GM21786 (cell line): Measurements from ENCODE around the gene SPTBN1.
"Not testable (repeated sequence)": the region's sequence is repeated elsewhere in the genome, so short reads cannot be mapped to it uniquely, and the experiment has no call there.

Experiments used
- ATAC-seq: cut with Tn5 transposase; IDR thresholded peaks from one replicate; pipeline ENCODE4 v1.9.1; 2021; ENCODE audit not compliant: unreplicated experiment

Gene SPTBN1

GRCh38 chr2:54691445-54692135 lies 235.5 kb downstream of the SPTBN1 start:
- ATAC-seq, result no peak

GRCh38 chr2:54692556-54692955 lies 236.4 kb downstream of the SPTBN1 start:
- ATAC-seq, result no peak

DNA sequence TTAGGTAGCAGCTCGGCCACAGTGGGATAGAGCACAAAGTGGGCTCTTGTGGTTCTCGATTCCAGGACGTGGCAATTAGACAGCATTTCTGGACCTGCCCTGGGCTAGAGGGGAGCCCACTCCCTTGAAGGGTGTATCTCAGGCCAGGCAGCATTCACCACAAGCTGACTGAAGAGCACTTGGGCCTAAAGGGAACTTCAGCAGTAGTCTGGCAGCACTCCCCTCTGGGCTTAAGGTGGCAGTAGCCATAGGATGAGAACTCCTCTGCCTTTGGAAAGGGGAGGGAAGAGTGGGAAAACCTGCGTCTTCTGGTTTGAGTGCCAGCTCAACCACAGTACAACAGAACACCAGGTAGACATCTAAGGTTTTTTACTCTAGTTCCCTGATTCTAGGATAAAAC lies 239.3 kb downstream of the SPTBN1 start:
- no peak for ATAC-seq

- no peak for ATAC-seq
Observed at GRCh38 chr2:54697934-54698333, 241.8 kb downstream of the SPTBN1 start.

DNA sequence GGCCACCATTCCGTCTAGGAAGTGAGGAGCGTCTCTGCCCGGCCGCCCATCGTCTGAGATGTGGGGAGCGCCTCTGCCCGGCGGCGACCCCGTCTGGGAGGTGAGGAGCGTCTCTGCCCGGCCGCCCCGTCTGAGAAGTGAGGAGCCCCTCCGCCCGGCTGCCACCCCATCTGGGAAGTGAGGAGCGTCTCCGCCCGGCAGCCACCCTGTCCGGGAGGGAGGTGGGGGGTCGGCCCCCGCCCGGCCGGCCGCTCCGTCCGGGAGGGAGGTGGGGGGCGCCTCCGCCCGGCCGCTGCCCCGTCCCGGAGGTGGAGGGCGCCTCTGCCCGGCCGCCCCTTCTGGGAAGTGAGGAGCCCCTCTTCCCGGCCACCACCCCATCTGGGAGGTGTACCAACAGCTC lies 242.8 kb downstream of the SPTBN1 start:
- not testable (repeated sequence) for ATAC-seq

GRCh38 chr2:54699665-54700064 lies 243.5 kb downstream of the SPTBN1 start:
- no peak for ATAC-seq

DNA sequence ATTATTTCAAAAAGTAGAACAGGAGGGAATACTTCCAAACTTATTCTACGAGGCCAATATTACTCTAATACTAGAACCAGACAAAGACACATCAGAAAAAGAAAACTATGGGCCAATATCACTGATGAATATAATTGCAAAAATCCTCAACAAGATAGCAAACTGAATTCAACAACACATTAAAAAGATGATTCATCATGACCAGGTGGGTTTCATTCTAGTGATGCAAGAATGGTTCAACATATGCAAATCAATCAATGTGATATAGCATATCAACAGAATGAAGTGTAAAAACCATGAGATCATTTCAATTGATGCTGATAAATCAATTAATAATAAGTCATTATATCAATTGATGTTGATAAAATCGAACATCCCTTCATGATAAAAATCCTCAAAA lies 244.9 kb downstream of the SPTBN1 start:
- ATAC-seq, result no peak

DNA sequence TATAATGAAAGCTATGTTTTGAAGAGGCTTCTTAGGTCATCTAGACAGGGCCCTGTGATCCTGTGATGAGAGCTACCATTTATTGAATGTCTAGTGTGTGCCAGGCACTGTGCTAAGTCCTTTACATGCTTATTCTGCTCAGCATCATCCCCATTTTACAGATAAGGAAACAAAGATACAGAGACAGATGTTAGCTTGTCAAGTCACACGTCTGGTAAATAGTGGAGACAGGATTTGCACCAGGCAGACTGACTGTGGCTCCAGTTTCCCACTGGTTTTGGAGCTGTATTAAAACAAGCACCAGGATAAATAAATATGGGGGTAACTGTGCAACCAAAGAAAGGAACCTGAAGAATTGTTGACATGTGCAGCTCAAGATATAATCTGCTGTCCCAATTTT lies 248.1 kb downstream of the SPTBN1 start:
- no peak for ATAC-seq

GRCh38 chr2:54704688-54705605 lies 248.8 kb downstream of the SPTBN1 start:
- peak; percentile 69 for ATAC-seq

DNA sequence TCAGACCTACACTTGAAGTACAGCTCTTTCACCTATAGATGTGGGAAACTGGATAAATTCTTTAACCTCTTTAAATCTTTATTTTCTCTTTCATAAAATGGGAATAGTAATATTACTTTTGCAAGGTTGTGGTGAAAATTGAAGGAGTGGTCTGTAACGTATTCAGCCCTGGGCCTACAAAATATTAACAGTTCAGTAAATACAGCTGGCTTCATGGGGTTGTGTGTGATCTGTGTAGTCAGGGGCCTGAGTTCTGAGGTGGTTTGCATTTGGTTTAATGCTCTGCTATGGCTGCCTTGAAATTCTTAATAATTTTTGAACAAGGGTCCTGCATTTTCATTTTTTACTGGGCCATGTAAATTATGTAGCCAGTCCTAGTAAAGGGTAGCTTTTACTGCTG lies 250.5 kb downstream of the SPTBN1 start:
- ATAC-seq, result no peak

GRCh38 chr2:54708584-54709335 lies 252.6 kb downstream of the SPTBN1 start:
- ATAC-seq, result no peak

DNA sequence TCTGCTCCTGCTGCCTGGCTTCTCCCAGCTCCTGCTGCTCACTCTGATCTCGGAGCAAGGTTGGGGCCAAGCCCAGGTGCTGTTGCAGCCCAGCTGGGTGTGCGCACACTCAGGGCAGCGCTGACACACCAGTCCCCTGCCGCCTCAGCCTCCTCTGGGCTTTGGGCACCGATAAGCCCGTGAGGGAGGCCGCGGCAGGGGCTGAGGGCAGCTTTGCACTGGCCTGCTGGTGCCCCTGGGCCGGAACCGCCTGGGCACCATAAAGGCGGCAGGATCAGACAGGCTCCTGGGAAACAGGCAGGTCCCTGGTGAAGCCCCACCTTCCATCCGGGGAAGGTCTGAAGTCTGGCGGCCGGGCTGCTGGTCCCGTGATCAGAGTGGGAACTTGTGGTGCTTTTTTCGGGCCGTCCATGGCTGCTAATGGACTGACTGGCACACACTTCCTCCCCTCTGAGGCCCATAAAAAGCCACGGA lies 253.2 kb downstream of the SPTBN1 start:
- ATAC-seq, result no peak

- no peak for ATAC-seq
Observed at GRCh38 chr2:54710216-54710615, 254.1 kb downstream of the SPTBN1 start.

- ATAC-seq, result no peak
Observed at GRCh38 chr2:54712516-54712915, 256.4 kb downstream of the SPTBN1 start.

- no peak for ATAC-seq
Observed at GRCh38 chr2:54714996-54715395, 258.9 kb downstream of the SPTBN1 start.

GRCh38 chr2:54716375-54716774 lies 260.2 kb downstream of the SPTBN1 start:
- no peak for ATAC-seq

GRCh38 chr2:54720563-54720962 lies 264.4 kb downstream of the SPTBN1 start:
- ATAC-seq, result no peak
